HEK293T (cell line): ENCODE measurements around the gene SLC38A3.

ENCODE experiments used
- CTCF ChIA-PET: fragments of 350-600 bp; formaldehyde crosslinking; extraction: SDS; loops from one replicate; lab custom pipeline; 2021; ENCODE audit warnings: antibody characterized with exemption, inconsistent platforms; lab: Yijun Ruan, JAX
- POLR2A ChIA-PET: fragments of 350-600 bp; formaldehyde crosslinking; extraction: SDS; loops from one replicate; lab custom pipeline; 2020; ENCODE audit warnings: antibody characterized with exemption, inconsistent platforms; lab: Yijun Ruan, JAX
- DNase-seq: peaks from one replicate; pipeline ENCODE4 v3.0.0; 2012; ENCODE audit warnings: mixed read lengths; ENCODE audit errors: extremely low spot score
- ARNT ChIP-seq: fragments of 450-650 bp; IDR thresholded peaks from 2 replicates; pipeline ENCODE4 v1.6.1; 2017; ENCODE audit warnings: mild to moderate bottlenecking
- BHLHE40 ChIP-seq: fragments of 450-650 bp; IDR thresholded peaks from 2 replicates; pipeline ENCODE4 v1.6.1; 2016; ENCODE audit warnings: mild to moderate bottlenecking, moderate library complexity, borderline replicate concordance
- CTBP1 ChIP-seq: fragments of 450-650 bp; IDR thresholded peaks from 2 replicates; pipeline ENCODE4 v1.6.1; 2016; ENCODE audit warnings: borderline replicate concordance
- ELF4 ChIP-seq: fragments of 450-650 bp; IDR thresholded peaks from 2 replicates; pipeline ENCODE4 v1.6.1; 2017; ENCODE audit warnings: antibody characterized with exemption
- FOXA1 ChIP-seq: fragments of 450-650 bp; IDR thresholded peaks from 2 replicates; pipeline ENCODE4 v1.6.1; 2016; ENCODE audit warnings: mild to moderate bottlenecking
- FOXK2 ChIP-seq: fragments of 450-650 bp; IDR thresholded peaks from 2 replicates; pipeline ENCODE4 v1.6.1; 2016; ENCODE audit warnings: mild to moderate bottlenecking
- FOXM1 ChIP-seq: fragments of 450-650 bp; IDR thresholded peaks from 2 replicates; pipeline ENCODE4 v1.6.1; 2017; ENCODE audit warnings: mild to moderate bottlenecking, borderline replicate concordance
- HDGF ChIP-seq: fragments of 450-650 bp; IDR thresholded peaks from 2 replicates; pipeline ENCODE4 v1.6.1; 2017; ENCODE audit warnings: antibody characterized with exemption, borderline replicate concordance
- L3MBTL2 ChIP-seq: fragments of 450-650 bp; conservative IDR thresholded peaks from 2 replicates; pipeline ENCODE4 v1.6.1; 2016; ENCODE audit warnings: mild to moderate bottlenecking
- LEF1 ChIP-seq: fragments of 450-650 bp; IDR thresholded peaks from 2 replicates; pipeline ENCODE4 v1.6.1; 2017; ENCODE audit warnings: mild to moderate bottlenecking, borderline replicate concordance
- NFRKB ChIP-seq: fragments of 450-650 bp; IDR thresholded peaks from 2 replicates; pipeline ENCODE4 v1.6.1; 2016; ENCODE audit warnings: mild to moderate bottlenecking, moderate library complexity
- PKNOX1 ChIP-seq: fragments of 450-650 bp; IDR thresholded peaks from 2 replicates; pipeline ENCODE4 v1.6.1; 2016
- SP1 ChIP-seq: fragments of 450-650 bp; IDR thresholded peaks from 2 replicates; pipeline ENCODE4 v1.6.1; 2017
- SUZ12 ChIP-seq: fragments of 450-650 bp; IDR thresholded peaks from 2 replicates; pipeline ENCODE4 v1.6.1; 2016; ENCODE audit warnings: mild to moderate bottlenecking
- TARDBP ChIP-seq: fragments of 450-650 bp; IDR thresholded peaks from 2 replicates; pipeline ENCODE4 v1.6.1; 2016
- ZNF384 ChIP-seq: fragments of 450-650 bp; IDR thresholded peaks from 2 replicates; pipeline ENCODE4 v1.6.1; 2016

The SLC38A3 gene

GRCh38 chr3:50158530-50159146 is 46.4 kb upstream of the SLC38A3 start:
- no peak for TF ChIP-seq FOXM1
- TF ChIP-seq FOXA1: no peak
- no peak for TF ChIP-seq PKNOX1
- no peak for TF ChIP-seq L3MBTL2
- no peak for TF ChIP-seq CTBP1
- no peak for TF ChIP-seq SUZ12
- TF ChIP-seq TARDBP: no peak
- no peak for TF ChIP-seq FOXK2
- no peak for TF ChIP-seq LEF1
- TF ChIP-seq NFRKB: no peak
- no peak for TF ChIP-seq ARNT
- TF ChIP-seq SP1: no peak
- no peak for TF ChIP-seq ELF4
- TF ChIP-seq ZNF384: no peak
- no peak for TF ChIP-seq HDGF
- TF ChIP-seq BHLHE40: no peak
- ChIA-PET POLR2A (interaction anchor here (1.0 kb wide), 1 partner anchor 15 kb away, joined by 4 read pairs; no protein-coding TSS in a partner anchor), CTCF (interaction anchor here (0.9 kb wide), 1 partner anchor 98 kb away, joined by 3 read pairs; no protein-coding TSS in a partner anchor)
- DNase-seq: no peak

- POLR2A ChIA-PET: no interaction called here
- CTCF ChIA-PET: no interaction called here
Measured at GRCh38 chr3:50160561-50160983, 44.5 kb upstream of the SLC38A3 start.

GRCh38 chr3:50161320-50161719 is 43.8 kb upstream of the SLC38A3 start:
- POLR2A ChIA-PET: no interaction called here
- CTCF ChIA-PET: no interaction called here
- TF ChIP-seq LEF1: no peak
- no peak for TF ChIP-seq NFRKB
- TF ChIP-seq SP1: no peak
- TF ChIP-seq ARNT: no peak
- TF ChIP-seq TARDBP: no peak
- TF ChIP-seq ZNF384: no peak
- no peak for TF ChIP-seq FOXM1
- TF ChIP-seq SUZ12: no peak
- no peak for TF ChIP-seq HDGF
- no peak for TF ChIP-seq PKNOX1
- no peak for TF ChIP-seq BHLHE40
- TF ChIP-seq L3MBTL2: no peak
- no peak for TF ChIP-seq FOXK2
- TF ChIP-seq CTBP1: no peak
- no peak for TF ChIP-seq FOXA1
- no peak for DNase-seq

More at GRCh38 chr3:50160561-50160983, 44.5 kb upstream of the SLC38A3 start:
- no peak for DNase-seq
- TF ChIP-seq FOXA1: no peak
- TF ChIP-seq SP1: no peak
- TF ChIP-seq L3MBTL2: no peak
- no peak for TF ChIP-seq BHLHE40
- TF ChIP-seq CTBP1: no peak
- TF ChIP-seq LEF1: no peak
- TF ChIP-seq ZNF384: no peak

GRCh38 chr3:50162034-50162883 is 42.8 kb upstream of the SLC38A3 start:
- ChIA-PET CTCF (no interaction called here), POLR2A (no interaction called here)
- no peak for DNase-seq
- TF ChIP-seq SUZ12 (no peak), FOXM1 (no peak), PKNOX1 (no peak), ELF4 (no peak)

GRCh38 chr3:50163572-50164455 is 41.3 kb upstream of the SLC38A3 start:
- ChIA-PET CTCF (interaction anchor here (0.6 kb wide), 1 partner anchor 42 kb away, joined by 3 read pairs; no protein-coding TSS in a partner anchor), POLR2A (interaction anchor here (0.8 kb wide), 1 partner anchor 19 kb away, joined by 3 read pairs; no protein-coding TSS in a partner anchor)
- DNase-seq: no peak
- TF ChIP-seq L3MBTL2 (no peak), FOXM1 (no peak), NFRKB (no peak), PKNOX1 (peak; percentile 32; the same call in 1 of the 2 replicates), TARDBP (no peak)
